GM18861 (cell line): ENCODE measurements around the gene IL31RA.

ENCODE experiments used
- ATAC-seq: cut with Tn5 transposase; IDR thresholded peaks from one replicate; pipeline ENCODE4 v1.9.1; 2021; ENCODE audit not compliant: unreplicated experiment

The IL31RA gene

DNA sequence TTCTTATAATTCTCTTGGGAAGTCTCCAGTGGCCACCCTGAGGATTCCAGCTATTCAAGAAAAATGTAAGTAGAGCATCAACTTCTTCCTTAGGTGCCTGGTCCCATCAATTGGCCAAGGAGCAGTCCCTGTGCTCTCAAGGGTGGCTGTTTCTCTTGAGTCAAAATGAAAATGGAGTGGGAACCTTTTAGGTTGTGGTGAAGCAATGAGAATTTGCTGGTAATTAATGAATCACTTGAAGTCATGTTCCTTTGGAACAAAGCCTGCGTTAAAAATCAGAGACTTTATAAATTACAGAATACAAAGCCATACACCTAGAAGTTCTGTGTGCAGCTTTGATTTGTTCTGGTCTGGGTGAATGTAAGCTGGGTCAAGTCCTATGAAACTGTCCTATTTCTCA is 48.9 kb downstream of the IL31RA start:
- peak; percentile 42 for ATAC-seq

- no peak for ATAC-seq
Measured at GRCh38 chr5:55900776-55901175, 49.6 kb downstream of the IL31RA start.

- ATAC-seq: no peak
Measured at GRCh38 chr5:55902696-55903095, 51.5 kb downstream of the IL31RA start.

- ATAC-seq: peak; percentile 72
Measured at GRCh38 chr5:55903121-55903701, 52.1 kb downstream of the IL31RA start.

DNA sequence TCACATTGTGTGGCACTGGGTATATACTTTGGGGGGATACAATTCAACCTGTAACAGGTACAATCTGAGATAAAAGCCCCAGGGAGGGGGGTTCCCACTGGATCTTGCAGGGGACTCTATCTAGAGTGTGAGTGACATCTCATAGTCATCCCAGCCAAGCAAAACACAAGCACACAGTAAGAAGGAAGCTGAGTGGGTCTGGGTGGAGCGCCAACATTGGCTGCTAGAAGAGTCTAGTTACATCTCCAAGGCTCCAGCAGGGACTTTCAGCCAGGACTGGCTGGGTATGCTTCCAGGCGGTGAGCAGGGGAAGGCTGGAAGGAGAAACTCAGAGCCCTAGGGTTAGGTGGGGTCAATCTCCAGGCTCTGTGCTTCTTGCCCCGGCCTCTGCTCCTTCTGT is 53.0 kb downstream of the IL31RA start:
- no peak for ATAC-seq

DNA sequence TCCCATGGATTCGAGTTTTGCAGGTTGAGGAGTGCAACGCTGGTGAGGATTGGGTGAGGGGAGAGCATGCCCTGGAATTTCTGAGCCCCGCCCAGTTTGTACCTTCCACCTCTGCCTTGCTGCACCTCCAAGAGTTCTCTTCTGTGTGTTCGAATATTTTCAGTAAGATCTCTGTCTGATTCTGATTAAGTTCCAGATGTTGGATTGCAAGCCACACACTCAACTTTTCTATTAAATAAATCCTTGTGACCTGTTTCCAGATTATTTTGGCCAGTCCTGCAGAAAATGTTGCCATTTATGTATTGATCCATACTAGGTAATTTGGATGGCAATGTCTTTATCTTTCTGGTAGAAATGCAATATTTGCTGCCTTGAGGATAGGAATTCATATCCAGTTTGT is 54.1 kb downstream of the IL31RA start:
- no peak for ATAC-seq

GRCh38 chr5:55907927-55908326 is 56.8 kb downstream of the IL31RA start:
- ATAC-seq: no peak

GRCh38 chr5:55908804-55909203 is 57.6 kb downstream of the IL31RA start:
- ATAC-seq: no peak

GRCh38 chr5:55911784-55912653 is 60.9 kb downstream of the IL31RA start:
- ATAC-seq: no peak

DNA sequence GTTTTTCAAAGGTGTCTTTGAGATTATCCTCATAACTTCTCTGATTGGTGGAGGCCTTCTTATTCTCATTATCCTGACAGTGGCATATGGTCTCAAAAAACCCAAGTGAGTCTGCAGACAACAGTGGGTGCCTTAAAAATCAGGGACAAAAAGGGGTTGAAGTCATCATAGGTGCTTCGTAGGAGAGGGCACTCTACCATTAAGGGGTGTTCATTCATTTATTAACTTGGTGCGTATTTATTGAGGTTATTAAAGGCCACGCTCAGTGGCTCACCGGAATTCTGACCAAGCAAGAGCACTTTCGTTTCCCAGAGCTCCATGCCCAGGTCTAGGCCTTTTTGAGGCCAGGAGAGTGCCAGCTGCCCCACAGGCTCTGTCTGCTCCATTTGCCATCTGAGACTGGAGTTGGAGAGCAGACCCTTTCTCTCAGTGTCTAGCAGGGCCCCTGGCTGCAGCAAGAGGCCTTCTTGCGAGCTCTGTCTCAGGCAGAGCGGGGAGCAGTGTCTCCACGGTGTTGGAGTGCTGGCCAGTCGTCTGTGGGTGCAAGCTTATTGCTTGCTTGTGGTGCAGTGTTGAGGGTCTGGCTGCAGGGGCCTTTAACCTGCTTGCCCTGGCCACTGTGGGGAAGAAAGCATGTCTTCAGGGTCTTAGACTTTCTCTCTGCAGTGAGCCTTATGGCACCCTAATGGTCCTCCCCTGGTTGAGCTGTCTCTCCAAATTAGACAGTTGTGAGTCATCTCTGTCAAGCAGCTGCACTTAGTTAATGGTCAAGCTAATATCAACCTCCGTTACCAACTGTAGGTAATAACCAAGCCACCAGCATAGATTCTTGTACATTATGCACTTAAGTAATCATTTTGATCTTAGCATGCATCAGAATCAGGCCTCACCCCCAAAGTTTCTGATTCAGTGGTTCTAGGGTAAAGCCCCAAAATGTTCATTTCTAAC is 62.6 kb downstream of the IL31RA start:
- ATAC-seq: peak; percentile 95

- ATAC-seq: no peak
Measured at GRCh38 chr5:55914971-55915370, 63.8 kb downstream of the IL31RA start.

DNA sequence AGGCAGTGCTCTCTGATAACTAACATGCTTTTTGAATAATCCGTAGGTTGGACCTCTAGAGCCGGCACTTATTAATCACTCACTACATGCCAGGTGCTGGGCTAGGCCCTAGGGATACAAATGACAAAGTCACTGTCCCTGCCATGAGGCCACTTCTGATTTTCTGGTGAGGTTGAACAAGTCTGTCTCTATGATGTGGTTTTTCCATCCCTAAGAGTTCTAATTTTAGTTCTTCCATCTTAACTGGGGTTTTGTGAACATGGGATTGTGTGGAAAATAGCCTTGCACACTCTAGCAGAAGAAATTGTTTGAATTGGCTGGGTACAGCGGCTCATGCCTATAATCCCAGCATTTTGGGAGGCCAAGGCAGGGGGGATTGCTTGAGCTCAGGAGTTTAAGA is 64.6 kb downstream of the IL31RA start:
- no peak for ATAC-seq

DNA sequence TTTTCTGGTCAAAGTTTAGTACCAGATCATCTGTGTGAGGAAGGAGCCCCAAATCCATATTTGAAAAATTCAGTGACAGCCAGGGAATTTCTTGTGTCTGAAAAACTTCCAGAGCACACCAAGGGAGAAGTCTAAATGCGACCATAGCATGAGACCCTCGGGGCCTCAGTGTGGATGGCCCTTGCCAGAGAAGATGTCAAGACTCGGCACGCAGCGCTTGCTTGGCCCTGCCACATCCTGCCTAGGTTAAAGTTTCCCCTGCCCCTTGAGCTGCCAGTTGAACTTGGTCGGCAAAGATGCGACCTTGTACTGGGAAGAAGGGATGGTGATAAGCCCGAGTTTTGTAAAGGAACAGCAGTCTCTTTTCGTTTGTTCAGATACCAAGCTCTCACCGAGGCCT is 65.8 kb downstream of the IL31RA start:
- no peak for ATAC-seq

- ATAC-seq: no peak
Measured at GRCh38 chr5:55917402-55918086, 66.4 kb downstream of the IL31RA start.

- ATAC-seq: no peak
Measured at GRCh38 chr5:55918087-55919035, 67.2 kb downstream of the IL31RA start.

DNA sequence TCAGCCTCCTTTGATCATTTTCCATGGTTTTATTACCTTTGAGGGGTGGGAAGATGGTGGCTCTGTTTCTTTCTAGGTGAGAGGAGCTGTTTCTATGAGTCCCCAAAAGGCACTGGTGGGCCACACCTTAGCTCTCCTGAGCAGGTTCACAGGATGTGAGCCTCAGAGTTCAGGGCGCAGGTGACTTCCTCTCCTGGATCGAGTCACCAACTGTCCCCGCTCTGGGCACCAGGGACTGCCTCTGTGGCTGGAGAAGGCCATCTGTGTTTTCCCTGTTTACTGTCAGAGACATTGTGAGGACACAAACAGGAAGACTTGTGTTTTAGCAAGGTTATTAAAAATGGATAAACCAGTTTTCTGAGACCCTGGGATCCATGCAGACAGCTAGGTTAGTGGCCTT is 68.5 kb downstream of the IL31RA start:
- no peak for ATAC-seq

- ATAC-seq: no peak
Measured at GRCh38 chr5:55920784-55921183, 69.6 kb downstream of the IL31RA start.

DNA sequence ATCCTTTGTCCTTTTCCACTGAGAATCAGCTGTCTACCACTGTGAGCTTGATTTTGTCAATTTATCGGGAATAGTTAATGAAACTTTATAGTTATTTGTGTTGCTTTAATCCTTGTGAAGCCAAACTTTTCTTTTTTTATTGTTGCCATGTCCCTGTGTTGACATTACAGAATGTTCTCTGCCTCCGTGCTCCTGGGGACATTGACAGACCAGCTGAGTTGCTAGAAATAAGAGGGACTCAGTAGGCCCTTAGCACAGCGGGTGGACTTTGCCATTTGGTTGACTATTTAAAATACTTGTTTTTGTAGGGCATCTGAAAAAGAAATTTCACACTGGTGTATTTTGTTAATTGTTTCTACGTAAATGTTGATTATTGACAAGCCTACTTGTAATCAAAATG is 70.5 kb downstream of the IL31RA start:
- ATAC-seq: no peak

DNA sequence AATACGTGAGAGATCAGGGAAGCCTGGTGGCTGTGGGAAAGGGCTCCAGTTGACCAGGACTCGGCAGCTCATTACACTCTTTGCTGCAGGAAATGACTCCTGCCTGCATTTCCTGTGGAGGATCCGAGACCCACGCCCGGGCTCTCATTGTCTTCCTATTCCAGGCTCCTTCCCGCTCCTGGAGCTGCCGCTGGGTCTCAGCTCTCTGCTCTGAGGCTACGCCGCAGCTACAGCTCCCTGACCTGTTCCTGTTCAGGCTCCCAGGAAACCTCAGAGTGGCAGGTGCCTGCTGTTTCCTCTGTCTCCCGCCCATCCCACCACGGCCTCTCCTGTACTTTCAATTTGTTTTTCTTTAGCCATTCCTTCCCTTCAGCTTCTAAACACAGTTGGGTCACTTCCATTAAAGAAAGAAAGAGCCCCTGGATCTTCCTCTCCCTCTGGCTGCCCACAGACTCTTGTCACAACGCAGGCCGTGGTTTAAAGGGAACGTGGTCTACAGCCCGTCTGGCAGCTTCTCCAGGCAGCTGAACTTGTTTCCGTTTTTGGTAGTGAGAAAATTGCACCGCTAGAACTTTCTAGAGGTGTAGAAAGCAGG is 72.1 kb downstream of the IL31RA start:
- ATAC-seq: no peak
